Common myeloid progenitor, CD34-positive (primary cell): ENCODE measurements around the gene CSE1L.
"Not testable (repeated sequence)": the region's sequence is repeated elsewhere in the genome, so short reads cannot be mapped to it uniquely, and the experiment has no call there.

Source experiments
- CTCF ChIA-PET: fragments of 350-600 bp; sonication (Branson Sonifier 250); formaldehyde crosslinking; loops from one replicate; lab custom pipeline; 2021; ENCODE audit warnings: antibody characterized with exemption; lab: Charles Lee
- POLR2A ChIA-PET: fragments of 350-600 bp; sonication (Branson Sonifier 250); formaldehyde crosslinking; loops from one replicate; lab custom pipeline; 2021; ENCODE audit warnings: antibody characterized with exemption; lab: Charles Lee
- DNase-seq, 3 donors: peaks; one replicate each; pipeline versions ENCODE4 v3.0.0 to v3.0.0-alpha.2; 2013
- H3K27ac ChIP-seq, 2 experiments: 1 replicate in 1 of 2; 2 replicates in 1 of 2; pipeline ENCODE4 v1.7.0; 2013; ENCODE audit warnings: inconsistent platforms in 2 of 2, low read length in 2 of 2, mild to moderate bottlenecking in 2 of 2, low read depth in 1 of 2, moderate library complexity in 1 of 2; ENCODE audit not compliant: severe bottlenecking in 2 of 2, insufficient read depth in 1 of 2, poor library complexity in 1 of 2
- H3K27me3 ChIP-seq, 5 experiments: replicated peaks in 2 of 5; 1 replicate in 3 of 5; 2 replicates in 2 of 5; pipeline versions ENCODE4 v1.6.1 to v1.7.0; 2013; ENCODE audit warnings: low read length in 4 of 5, mild to moderate bottlenecking in 2 of 5, moderate library complexity in 2 of 5, inconsistent platforms in 1 of 5; ENCODE audit not compliant: insufficient read depth in 5 of 5, control insufficient read depth in 4 of 5
- H3K36me3 ChIP-seq, 4 experiments: 1 replicate in 2 of 4; 2 replicates in 2 of 4; pipeline versions ENCODE4 v1.6.1 to v1.7.0; 2013; ENCODE audit warnings: low read length in 3 of 4, control low read depth in 1 of 4, mild to moderate bottlenecking in 1 of 4; ENCODE audit not compliant: control insufficient read depth in 4 of 4, insufficient read depth in 4 of 4
- H3K4me1 ChIP-seq, 4 experiments: 1 replicate in 3 of 4; 2 replicates in 1 of 4; pipeline versions ENCODE4 v1.6.1 to v1.7.1; 2013; ENCODE audit warnings: low read length in 3 of 4, mild to moderate bottlenecking in 3 of 4, control low read depth in 1 of 4, inconsistent platforms in 1 of 4, moderate library complexity in 1 of 4; ENCODE audit not compliant: control insufficient read depth in 4 of 4, insufficient read depth in 4 of 4; ENCODE audit errors: control extremely low read depth in 1 of 4
- H3K4me3 ChIP-seq, 7 experiments: 1 replicate in 4 of 7; 2 replicates in 3 of 7; pipeline versions ENCODE4 v1.5.1 to v1.7.0; 2013; ENCODE audit warnings: mild to moderate bottlenecking in 7 of 7, low read length in 6 of 7, moderate library complexity in 6 of 7, inconsistent platforms in 2 of 7, low read depth in 2 of 7, control low read depth in 1 of 7; ENCODE audit not compliant: insufficient read depth in 4 of 7, control insufficient read depth in 1 of 7; ENCODE audit errors: extremely low read depth in 1 of 7
- H3K9me3 ChIP-seq, 5 experiments: 1 replicate in 4 of 5; 2 replicates in 1 of 5; pipeline versions ENCODE4 v1.6.1 to v1.7.1; 2013; ENCODE audit warnings: low read length in 4 of 5, mild to moderate bottlenecking in 2 of 5, inconsistent platforms in 1 of 5, low read depth in 1 of 5, moderate library complexity in 1 of 5; ENCODE audit not compliant: control insufficient read depth in 4 of 5, insufficient read depth in 2 of 5; ENCODE audit errors: control extremely low read depth in 1 of 5
- WGBS: methylation state at CpG from one replicate; pipeline ENCODE4 v1.1.5; 2013; ENCODE audit not compliant: insufficient coverage; 5-methylcytosine and 5-hydroxymethylcytosine counted together

Gene CSE1L

GRCh38 chr20:49054056-49054643 is 8.0 kb downstream of the CSE1L start:
- POLR2A ChIA-PET, result interaction anchor here (0.6 kb wide), 2 partner anchors 11 to 17 kb away, joined by 3 to 4 read pairs; no protein-coding TSS in a partner anchor
- CTCF ChIA-PET, result interaction anchor here (1.0 kb wide), 1 partner anchor 22 kb away, joined by 3 read pairs; no protein-coding TSS in a partner anchor
- Histone ChIP-seq H3K27ac (peak overlapping the region in 1 of 2 experiments; percentile 26), H3K4me1 (peaks cover 0 to 8% (median 0%) of the 10 kb centered on the region in 4 experiments), H3K4me3 (no peak overlapping the region), H3K36me3 (peaks cover 5 to 49% (median 10%) of the 10 kb centered on the region in 4 experiments), H3K27me3 (no peaks in the 10 kb centered on the region), H3K9me3 (no peaks in the 10 kb centered on the region)
- DNase-seq, result peak in 2 of 3 donors; percentile 38 to 68
- WGBS, result 100% methylated on average over 1 of the region's 4 CpGs

- DNase-seq, result no peak
- H3K9me3 ChIP-seq, result no peaks in the 10 kb centered on the region
- ChIA-PET POLR2A (interaction anchor here (0.7 kb wide), 1 partner anchor 25 kb away, joined by 5 read pairs; no protein-coding TSS in a partner anchor), CTCF (interaction anchor here (1.2 to 1.4 kb wide), 2 partner anchors 18 to 35 kb away, joined by 3 to 4 read pairs; no protein-coding TSS in a partner anchor)
- H3K4me1 ChIP-seq, result no peaks in the 10 kb centered on the region
- no peaks in the 10 kb centered on the region for H3K27me3 ChIP-seq
- H3K36me3 ChIP-seq, result peaks cover 16 to 74% (median 38%) of the 10 kb centered on the region in 4 experiments
- H3K27ac ChIP-seq, result no peak overlapping the region
- no peak overlapping the region for H3K4me3 ChIP-seq
- WGBS, result 100% methylated on average over 3 of the region's 3 CpGs
Measured at GRCh38 chr20:49063279-49063678, 17.2 kb downstream of the CSE1L start.

- Histone ChIP-seq H3K36me3 (peaks cover 28 to 86% (median 58%) of the 10 kb centered on the region in 4 experiments), H3K27ac (no peak overlapping the region), H3K4me1 (no peaks in the 10 kb centered on the region), H3K4me3 (no peak overlapping the region), H3K9me3 (no peaks in the 10 kb centered on the region), H3K27me3 (no peaks in the 10 kb centered on the region)
- 95% methylated on average over 2 of the region's 2 CpGs for WGBS
- POLR2A ChIA-PET, result no interaction called here
- DNase-seq, result no peak
- CTCF ChIA-PET, result no interaction called here
Measured at GRCh38 chr20:49074521-49074920, 28.4 kb downstream of the CSE1L start.

GRCh38 chr20:49078310-49078709 is 32.2 kb downstream of the CSE1L start:
- ChIA-PET POLR2A (no interaction called here), CTCF (interaction anchor here (1.1 kb wide), 1 partner anchor 49 kb away, joined by 3 read pairs; no protein-coding TSS in a partner anchor)
- Histone ChIP-seq H3K36me3 (peaks cover 19 to 91% (median 63%) of the 10 kb centered on the region in 4 experiments), H3K4me1 (no peaks in the 10 kb centered on the region), H3K27ac (no peak overlapping the region), H3K27me3 (no peaks in the 10 kb centered on the region), H3K9me3 (no peaks in the 10 kb centered on the region), H3K4me3 (no peak overlapping the region)
- WGBS, result no CpG with 5 or more reads among the region's 3 CpGs
- DNase-seq, result no peak

DNA sequence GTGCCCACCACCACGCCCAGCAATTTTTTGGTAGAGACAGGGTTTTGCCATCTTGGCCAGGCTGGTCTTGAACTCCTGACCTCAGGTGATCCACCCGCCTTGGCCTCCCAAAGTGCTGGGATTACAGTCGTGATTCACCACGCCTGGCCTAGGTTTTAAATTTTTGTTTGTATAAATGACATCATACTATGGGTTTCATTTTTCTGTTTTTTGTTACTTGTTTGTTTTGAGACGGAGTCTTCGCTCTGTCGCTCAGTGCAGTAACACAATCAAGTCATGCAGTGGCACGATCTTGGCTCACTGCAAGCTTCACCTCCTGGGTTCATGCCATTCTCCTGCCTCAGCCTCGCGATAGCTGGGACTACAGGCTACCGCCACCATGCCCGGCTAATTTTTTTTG is 36.2 kb downstream of the CSE1L start:
- POLR2A ChIA-PET, H3K27me3 ChIP-seq, H3K4me3 ChIP-seq, H3K4me1 ChIP-seq, CTCF ChIA-PET, H3K27ac ChIP-seq, DNase-seq, H3K9me3 ChIP-seq: not testable (repeated sequence)
- 98% methylated on average over 9 of the region's 12 CpGs for WGBS
- peaks cover 35 to 90% (median 69%) of the 10 kb centered on the region in 4 experiments for H3K36me3 ChIP-seq

GRCh38 chr20:49091104-49091503 is 45.0 kb downstream of the CSE1L start:
- POLR2A ChIA-PET, result no interaction called here

GRCh38 chr20:49091762-49092161 is 45.6 kb downstream of the CSE1L start:
- Histone ChIP-seq H3K27ac (no peak overlapping the region), H3K36me3 (peaks cover 36 to 89% (median 70%) of the 10 kb centered on the region in 4 experiments), H3K4me1 (no peaks in the 10 kb centered on the region), H3K4me3 (no peak overlapping the region), H3K27me3 (no peaks in the 10 kb centered on the region), H3K9me3 (no peaks in the 10 kb centered on the region)
- POLR2A ChIA-PET, result no interaction called here
- no peak for DNase-seq
- CTCF ChIA-PET, result no interaction called here
- no CpG with 5 or more reads among the region's 1 CpG for WGBS

More at GRCh38 chr20:49091104-49091503, 45.0 kb downstream of the CSE1L start:
- H3K4me3 ChIP-seq, result no peak overlapping the region
- CTCF ChIA-PET, result no interaction called here
- no peaks in the 10 kb centered on the region for H3K9me3 ChIP-seq
- no peaks in the 10 kb centered on the region for H3K27me3 ChIP-seq
- DNase-seq, result no peak
- 98% methylated on average over 6 of the region's 8 CpGs for WGBS
- H3K4me1 ChIP-seq, result no peaks in the 10 kb centered on the region
- H3K27ac ChIP-seq, result no peak overlapping the region
- peaks cover 33 to 89% (median 69%) of the 10 kb centered on the region in 4 experiments for H3K36me3 ChIP-seq
